ENCODE data around the gene HIVEP1.
A peak's percentile ranks its signal among the peaks of the same experiment; 100 is the strongest.

The HIVEP1 gene

DNA sequence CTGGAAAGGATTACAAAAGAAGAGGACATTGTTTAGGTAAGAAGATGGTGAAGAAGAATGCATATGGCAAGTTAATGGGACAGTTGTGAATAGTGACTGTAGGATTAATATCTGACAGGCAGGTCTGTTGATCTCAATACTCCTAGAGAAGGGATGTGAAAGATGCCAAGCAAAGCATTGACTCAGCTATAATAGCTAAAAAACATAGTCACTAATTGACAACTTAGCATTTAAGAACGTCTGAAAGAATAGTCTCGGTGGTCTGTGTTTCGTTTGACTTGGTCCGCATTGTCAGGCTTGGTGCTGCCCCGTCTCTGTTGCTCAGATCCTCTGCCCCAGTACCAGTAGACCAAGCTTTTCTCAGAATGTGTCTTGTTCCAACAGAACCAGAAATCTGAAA is 65.9 kb downstream of the HIVEP1 start:
- H3K27ac ChIP-seq (ENCODE audit: low read depth, low read length) = no peak overlapping the region
- H3K36me3 ChIP-seq (ENCODE audit: control insufficient read depth in 5 of 5, insufficient read depth in 5 of 5, low read length in 5 of 5) = peaks cover 0 to 3% (median 0%) of the 10 kb centered on the region in 5 donors
- peaks cover 0 to 3% (median 0%) of the 10 kb centered on the region in 5 donors for H3K4me1 ChIP-seq (ENCODE audit: control insufficient read depth in 5 of 5, insufficient read depth in 5 of 5, low read length in 5 of 5)
- H3K27me3 ChIP-seq (ENCODE audit: control insufficient read depth in 5 of 5, insufficient read depth in 4 of 5, low read length in 5 of 5) = no peaks in the 10 kb centered on the region
- no peaks in the 10 kb centered on the region for H3K9me3 ChIP-seq (ENCODE audit: control insufficient read depth in 5 of 5, low read length in 5 of 5)
- no peak overlapping the region for H3K9ac ChIP-seq (ENCODE audit: low read length in 5 of 5)
- H3K4me3 ChIP-seq (ENCODE audit: low read depth in 1 of 5, low read length in 5 of 5) = no peak overlapping the region

- Histone ChIP-seq H3K4me3 (ENCODE audit: low read depth in 1 of 5, low read length in 5 of 5) (no peak overlapping the region), H3K27ac (ENCODE audit: low read depth, low read length) (no peak overlapping the region), H3K9me3 (ENCODE audit: control insufficient read depth in 5 of 5, low read length in 5 of 5) (no peaks in the 10 kb centered on the region), H3K4me1 (ENCODE audit: control insufficient read depth in 5 of 5, insufficient read depth in 5 of 5, low read length in 5 of 5) (peaks cover 0 to 15% (median 7%) of the 10 kb centered on the region in 5 donors), H3K27me3 (ENCODE audit: control insufficient read depth in 5 of 5, insufficient read depth in 4 of 5, low read length in 5 of 5) (no peaks in the 10 kb centered on the region), H3K36me3 (ENCODE audit: control insufficient read depth in 5 of 5, insufficient read depth in 5 of 5, low read length in 5 of 5) (peaks cover 0 to 3% (median 0%) of the 10 kb centered on the region in 5 donors), H3K9ac (ENCODE audit: low read length in 5 of 5) (no peak overlapping the region)
These were observed 69.7 kb downstream of the HIVEP1 start for GRCh38 chr6:12081771-12082170.

DNA sequence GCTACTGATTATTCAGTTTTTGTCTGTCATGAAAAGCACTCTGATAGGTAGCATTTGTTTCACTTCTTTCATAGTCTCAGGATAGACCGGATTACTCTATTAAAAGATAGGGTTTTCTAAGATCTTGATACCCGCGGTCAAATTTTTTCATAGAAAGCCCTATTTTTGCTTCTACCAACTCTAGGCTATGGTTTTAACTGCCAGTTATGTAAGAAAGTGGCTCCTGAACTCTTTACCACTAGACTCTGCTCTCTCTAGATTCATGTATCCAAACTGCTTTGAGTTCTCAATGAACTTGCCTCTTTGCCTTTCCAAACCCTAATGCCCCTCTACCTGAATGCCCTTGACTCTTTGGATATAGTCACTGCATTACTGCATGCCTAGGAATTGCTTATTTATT is 70.3 kb downstream of the HIVEP1 start:
- Histone ChIP-seq H3K9me3 (ENCODE audit: control insufficient read depth in 5 of 5, low read length in 5 of 5) (no peaks in the 10 kb centered on the region), H3K36me3 (ENCODE audit: control insufficient read depth in 5 of 5, insufficient read depth in 5 of 5, low read length in 5 of 5) (peaks cover 0 to 3% (median 0%) of the 10 kb centered on the region in 5 donors), H3K27ac (ENCODE audit: low read depth, low read length) (no peak overlapping the region), H3K4me1 (ENCODE audit: control insufficient read depth in 5 of 5, insufficient read depth in 5 of 5, low read length in 5 of 5) (peaks cover 0 to 15% (median 7%) of the 10 kb centered on the region in 5 donors), H3K9ac (ENCODE audit: low read length in 5 of 5) (no peak overlapping the region), H3K27me3 (ENCODE audit: control insufficient read depth in 5 of 5, insufficient read depth in 4 of 5, low read length in 5 of 5) (no peaks in the 10 kb centered on the region), H3K4me3 (ENCODE audit: low read depth in 1 of 5, low read length in 5 of 5) (no peak overlapping the region)

DNA sequence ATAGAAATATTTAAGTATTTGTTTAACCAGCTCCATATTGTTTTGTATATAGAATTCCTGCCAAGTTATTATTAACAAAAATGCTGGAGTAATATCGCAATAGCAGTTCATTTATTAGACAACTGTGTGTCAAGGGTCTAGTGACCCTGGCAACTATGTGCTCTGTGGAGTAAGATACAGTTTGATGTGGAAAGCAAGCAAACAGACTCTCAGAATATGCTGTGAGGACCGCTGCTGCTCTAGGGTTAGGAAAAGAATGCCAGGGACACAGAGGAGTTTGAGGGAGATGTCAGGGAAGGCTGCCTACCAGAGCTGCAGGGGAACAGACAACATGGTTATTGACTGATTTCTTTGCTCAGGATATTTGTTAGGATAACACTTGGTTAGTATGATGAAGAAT is 71.2 kb downstream of the HIVEP1 start:
- H3K9me3 ChIP-seq (ENCODE audit: control insufficient read depth in 5 of 5, low read length in 5 of 5) = no peaks in the 10 kb centered on the region
- no peak overlapping the region for H3K9ac ChIP-seq (ENCODE audit: low read length in 5 of 5)
- peaks cover 0 to 3% (median 0%) of the 10 kb centered on the region in 5 donors for H3K36me3 ChIP-seq (ENCODE audit: control insufficient read depth in 5 of 5, insufficient read depth in 5 of 5, low read length in 5 of 5)
- H3K4me1 ChIP-seq (ENCODE audit: control insufficient read depth in 5 of 5, insufficient read depth in 5 of 5, low read length in 5 of 5) = peaks cover 0 to 15% (median 7%) of the 10 kb centered on the region in 5 donors
- H3K27me3 ChIP-seq (ENCODE audit: control insufficient read depth in 5 of 5, insufficient read depth in 4 of 5, low read length in 5 of 5) = no peaks in the 10 kb centered on the region
- H3K27ac ChIP-seq (ENCODE audit: low read depth, low read length) = no peak overlapping the region
- no peak overlapping the region for H3K4me3 ChIP-seq (ENCODE audit: low read depth in 1 of 5, low read length in 5 of 5)

GRCh38 chr6:12083763-12084162 is 71.7 kb downstream of the HIVEP1 start:
- peak overlapping the region in 1 of 5 donors; percentile 20 for H3K9ac ChIP-seq (ENCODE audit: low read length in 5 of 5)
- no peaks in the 10 kb centered on the region for H3K27me3 ChIP-seq (ENCODE audit: control insufficient read depth in 5 of 5, insufficient read depth in 4 of 5, low read length in 5 of 5)
- H3K4me1 ChIP-seq (ENCODE audit: control insufficient read depth in 5 of 5, insufficient read depth in 5 of 5, low read length in 5 of 5) = peaks cover 0 to 15% (median 7%) of the 10 kb centered on the region in 5 donors
- peaks cover 0 to under 1% (median 0%) of the 10 kb centered on the region in 5 donors for H3K36me3 ChIP-seq (ENCODE audit: control insufficient read depth in 5 of 5, insufficient read depth in 5 of 5, low read length in 5 of 5)
- no peak overlapping the region for H3K4me3 ChIP-seq (ENCODE audit: low read depth in 1 of 5, low read length in 5 of 5)
- no peak overlapping the region for H3K27ac ChIP-seq (ENCODE audit: low read depth, low read length)
- no peaks in the 10 kb centered on the region for H3K9me3 ChIP-seq (ENCODE audit: control insufficient read depth in 5 of 5, low read length in 5 of 5)

- Histone ChIP-seq H3K4me3 (ENCODE audit: low read depth in 1 of 5, low read length in 5 of 5) (no peak overlapping the region), H3K4me1 (ENCODE audit: control insufficient read depth in 5 of 5, insufficient read depth in 5 of 5, low read length in 5 of 5) (peaks cover 0 to 15% (median 7%) of the 10 kb centered on the region in 5 donors), H3K9me3 (ENCODE audit: control insufficient read depth in 5 of 5, low read length in 5 of 5) (no peaks in the 10 kb centered on the region), H3K9ac (ENCODE audit: low read length in 5 of 5) (no peak overlapping the region), H3K36me3 (ENCODE audit: control insufficient read depth in 5 of 5, insufficient read depth in 5 of 5, low read length in 5 of 5) (no peaks in the 10 kb centered on the region), H3K27me3 (ENCODE audit: control insufficient read depth in 5 of 5, insufficient read depth in 4 of 5, low read length in 5 of 5) (no peaks in the 10 kb centered on the region), H3K27ac (ENCODE audit: low read depth, low read length) (no peak overlapping the region)
These were observed 72.6 kb downstream of the HIVEP1 start for GRCh38 chr6:12084681-12085080.

- Histone ChIP-seq H3K4me3 (ENCODE audit: low read depth in 1 of 5, low read length in 5 of 5) (no peak overlapping the region), H3K27ac (ENCODE audit: low read depth, low read length) (no peak overlapping the region), H3K4me1 (ENCODE audit: control insufficient read depth in 5 of 5, insufficient read depth in 5 of 5, low read length in 5 of 5) (peaks cover 0 to 7% (median 3%) of the 10 kb centered on the region in 5 donors), H3K9me3 (ENCODE audit: control insufficient read depth in 5 of 5, low read length in 5 of 5) (no peaks in the 10 kb centered on the region), H3K36me3 (ENCODE audit: control insufficient read depth in 5 of 5, insufficient read depth in 5 of 5, low read length in 5 of 5) (no peaks in the 10 kb centered on the region), H3K27me3 (ENCODE audit: control insufficient read depth in 5 of 5, insufficient read depth in 4 of 5, low read length in 5 of 5) (no peaks in the 10 kb centered on the region), H3K9ac (ENCODE audit: low read length in 5 of 5) (no peak overlapping the region)
These were observed 76.4 kb downstream of the HIVEP1 start for GRCh38 chr6:12088531-12088930.

DNA sequence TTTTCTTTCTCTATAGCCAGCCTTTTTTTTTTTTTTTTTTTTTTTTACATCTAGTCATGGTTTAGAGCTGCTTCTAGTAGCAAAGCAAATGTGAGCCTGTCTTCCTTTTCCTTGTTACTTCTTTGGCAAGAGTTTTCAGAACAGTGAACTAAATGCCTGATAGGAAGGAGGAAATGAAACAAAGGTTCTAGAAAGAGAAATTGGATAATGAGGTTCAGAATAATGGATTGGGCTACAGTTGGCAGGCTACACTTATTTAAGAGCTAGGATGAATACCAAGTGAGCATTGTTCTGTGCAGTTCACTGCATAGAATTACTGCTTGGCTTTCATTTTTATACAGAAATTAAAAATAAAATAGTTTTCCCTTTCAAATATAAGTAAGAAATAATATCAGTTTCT is 78.6 kb downstream of the HIVEP1 start:
- H3K27ac ChIP-seq (ENCODE audit: low read depth, low read length) = no peak overlapping the region

GRCh38 chr6:12092762-12093161 is 80.7 kb downstream of the HIVEP1 start:
- no peaks in the 10 kb centered on the region for H3K9me3 ChIP-seq (ENCODE audit: control insufficient read depth in 5 of 5, low read length in 5 of 5)
- no peak overlapping the region for H3K9ac ChIP-seq (ENCODE audit: low read length in 5 of 5)

More for the DNA sequence above, 78.6 kb downstream of the HIVEP1 start:
- no peaks in the 10 kb centered on the region for H3K36me3 ChIP-seq (ENCODE audit: control insufficient read depth in 5 of 5, insufficient read depth in 5 of 5, low read length in 5 of 5)
- no peaks in the 10 kb centered on the region for H3K9me3 ChIP-seq (ENCODE audit: control insufficient read depth in 5 of 5, low read length in 5 of 5)
- no peak overlapping the region for H3K4me3 ChIP-seq (ENCODE audit: low read depth in 1 of 5, low read length in 5 of 5)
- H3K27me3 ChIP-seq (ENCODE audit: control insufficient read depth in 5 of 5, insufficient read depth in 4 of 5, low read length in 5 of 5) = no peaks in the 10 kb centered on the region
- H3K4me1 ChIP-seq (ENCODE audit: control insufficient read depth in 5 of 5, insufficient read depth in 5 of 5, low read length in 5 of 5) = peaks cover 0 to 3% (median 0%) of the 10 kb centered on the region in 5 donors
- H3K9ac ChIP-seq (ENCODE audit: low read length in 5 of 5) = no peak overlapping the region

GRCh38 chr6:12094689-12095088 is 82.6 kb downstream of the HIVEP1 start:
- Histone ChIP-seq H3K36me3 (ENCODE audit: control insufficient read depth in 5 of 5, insufficient read depth in 5 of 5, low read length in 5 of 5) (peaks cover 0 to 3% (median 0%) of the 10 kb centered on the region in 5 donors), H3K9me3 (ENCODE audit: control insufficient read depth in 5 of 5, low read length in 5 of 5) (no peaks in the 10 kb centered on the region), H3K27ac (ENCODE audit: low read depth, low read length) (no peak overlapping the region), H3K9ac (ENCODE audit: low read length in 5 of 5) (no peak overlapping the region), H3K4me1 (ENCODE audit: control insufficient read depth in 5 of 5, insufficient read depth in 5 of 5, low read length in 5 of 5) (peaks cover 0 to 3% (median 0%) of the 10 kb centered on the region in 5 donors), H3K27me3 (ENCODE audit: control insufficient read depth in 5 of 5, insufficient read depth in 4 of 5, low read length in 5 of 5) (no peaks in the 10 kb centered on the region), H3K4me3 (ENCODE audit: low read depth in 1 of 5, low read length in 5 of 5) (no peak overlapping the region)

More at GRCh38 chr6:12092762-12093161, 80.7 kb downstream of the HIVEP1 start:
- Histone ChIP-seq H3K36me3 (ENCODE audit: control insufficient read depth in 5 of 5, insufficient read depth in 5 of 5, low read length in 5 of 5) (no peaks in the 10 kb centered on the region), H3K27me3 (ENCODE audit: control insufficient read depth in 5 of 5, insufficient read depth in 4 of 5, low read length in 5 of 5) (no peaks in the 10 kb centered on the region), H3K4me3 (ENCODE audit: low read depth in 1 of 5, low read length in 5 of 5) (no peak overlapping the region), H3K27ac (ENCODE audit: low read depth, low read length) (no peak overlapping the region), H3K4me1 (ENCODE audit: control insufficient read depth in 5 of 5, insufficient read depth in 5 of 5, low read length in 5 of 5) (peaks cover 0 to 3% (median 0%) of the 10 kb centered on the region in 5 donors)

Measured in subcutaneous abdominal adipose tissue (tissue), 5 donors.